Ecto neural progenitor cell (in vitro differentiated cells): ENCODE data around the gene RHOF.
"Not testable (repeated sequence)": the region's sequence is repeated elsewhere in the genome, so short reads cannot be mapped to it uniquely, and the experiment has no call there.

Experiments
- DNase-seq: peaks from one replicate; pipeline ENCODE4 v3.0.0-alpha.2; 2018; ENCODE audit warnings: low spot score

RHOF gene

GRCh38 chr12:121792607-121793439, 665 bp downstream of the RHOF start:
- DNase-seq: peak; percentile 71

- no peak for DNase-seq
These were observed 1.6 kb downstream of the RHOF start for GRCh38 chr12:121791671-121792551.

- DNase-seq: not testable (repeated sequence)
These were observed 2.7 kb downstream of the RHOF start for GRCh38 chr12:121790785-121791184.

- DNase-seq: no peak
These were observed 3.4 kb downstream of the RHOF start for GRCh38 chr12:121789800-121790728.

- no peak for DNase-seq
These were observed 4.2 kb downstream of the RHOF start for GRCh38 chr12:121789233-121789781.

- DNase-seq: no peak
These were observed 5.2 kb downstream of the RHOF start for GRCh38 chr12:121788176-121788818.

- DNase-seq: no peak
These were observed 6.1 kb downstream of the RHOF start for GRCh38 chr12:121787063-121788025.

- no peak for DNase-seq
These were observed 7.1 kb downstream of the RHOF start for GRCh38 chr12:121786440-121786825.

- DNase-seq: no peak
These were observed 9.0 kb downstream of the RHOF start for GRCh38 chr12:121784460-121784859.

GRCh38 chr12:121783766-121784165, 9.7 kb downstream of the RHOF start:
- no peak for DNase-seq

GRCh38 chr12:121781998-121782979, 11.2 kb downstream of the RHOF start:
- no peak for DNase-seq

- peak; percentile 59 for DNase-seq
These were observed 11.9 kb downstream of the RHOF start for GRCh38 chr12:121781484-121781997.

GRCh38 chr12:121780429-121780828, 13.1 kb downstream of the RHOF start:
- no peak for DNase-seq

- DNase-seq: no peak
These were observed 14.0 kb downstream of the RHOF start for GRCh38 chr12:121779422-121779895.

- no peak for DNase-seq
These were observed 14.7 kb downstream of the RHOF start for GRCh38 chr12:121778567-121779421.

- peak; percentile 92 for DNase-seq
These were observed 17.0 kb downstream of the RHOF start for GRCh38 chr12:121776190-121777098.
